GM12874 (cell line): ENCODE measurements around the gene RNLS.

Experiments
- CTCF ChIP-seq: IDR thresholded peaks from 2 replicates; pipeline ENCODE4 v1.5.1; 2011; ENCODE audit warnings: low read depth, mild to moderate bottlenecking, control low read depth, low read length, moderate library complexity; ENCODE audit not compliant: insufficient read depth

RNLS gene

GRCh38 chr10:88582411-88582805, 710 bp downstream of the RNLS start:
- TF ChIP-seq CTCF, result no peak

- no peak for TF ChIP-seq CTCF
Observed at GRCh38 chr10:88565072-88565471, 18.0 kb downstream of the RNLS start.

- no peak for TF ChIP-seq CTCF
Observed at GRCh38 chr10:88562152-88562551, 21.0 kb downstream of the RNLS start.

GRCh38 chr10:88557658-88558057, 25.5 kb downstream of the RNLS start:
- TF ChIP-seq CTCF, result no peak

- TF ChIP-seq CTCF, result no peak
Observed at GRCh38 chr10:88557256-88557655, 25.9 kb downstream of the RNLS start.

- TF ChIP-seq CTCF, result no peak
Observed at GRCh38 chr10:88555190-88555908, 27.8 kb downstream of the RNLS start.

GRCh38 chr10:88553116-88553752, 29.9 kb downstream of the RNLS start:
- TF ChIP-seq CTCF, result peak; percentile 68; the same call in 1 of the 2 replicates
